Natural killer cell (primary cell): ENCODE data around the gene AGAP2. TPM values are rescaled to one million over a fixed set of nuclear protein-coding genes. Genes with fewer than 3 reads are reported as not detected.
"Not testable (repeated sequence)": the region's sequence is repeated elsewhere in the genome, so short reads cannot be mapped to it uniquely, and the experiment has no call there.

Source experiments
- ATAC-seq, 3 donors: fragments of 150-1000 bp in 2 of 3; fragments of 200-7000 bp in 1 of 3; cut with Tn5 transposase; 1 replicate in 1 of 3; 2 replicates in 2 of 3; pipeline ENCODE4 v1.10.0; 2021; ENCODE audit warnings: mild to moderate bottlenecking in 2 of 3, moderate library complexity in 2 of 3
- DNase-seq, 2 donors: peaks; one replicate each; pipeline versions ENCODE4 v3.0.0 to v3.0.0-alpha.2; 2013 to 2021; ENCODE audit warnings: mixed read lengths in 1 of 2
- H3K27ac ChIP-seq: one replicate; pipeline ENCODE4 v1.5.1; 2013; ENCODE audit warnings: mild to moderate bottlenecking, low read length
- H3K27me3 ChIP-seq: one replicate; pipeline ENCODE4 v1.6.1; 2013; ENCODE audit warnings: low read length; ENCODE audit not compliant: control insufficient read depth, insufficient read depth
- H3K36me3 ChIP-seq: one replicate; pipeline ENCODE4 v1.6.1; 2013; ENCODE audit warnings: low read length; ENCODE audit not compliant: control insufficient read depth, insufficient read depth
- H3K4me1 ChIP-seq: one replicate; pipeline ENCODE4 v1.6.1; 2013; ENCODE audit warnings: low read length; ENCODE audit not compliant: control insufficient read depth, insufficient read depth
- H3K4me3 ChIP-seq: one replicate; pipeline ENCODE4 v1.5.1; 2013; ENCODE audit warnings: low read length
- H3K9me3 ChIP-seq: one replicate; pipeline ENCODE4 v1.6.1; 2013; ENCODE audit warnings: low read length; ENCODE audit not compliant: control insufficient read depth, insufficient read depth
- H3K27ac Mint-ChIP-seq, 2 donors: one replicate each; pipeline ENCODE4 v1.8.0; 2022; ENCODE audit warnings: mild to moderate bottlenecking in 2 of 2, mixed read lengths in 2 of 2, moderate library complexity in 1 of 2
- H3K27me3 Mint-ChIP-seq, 2 donors: one replicate each; pipeline ENCODE4 v1.8.0; 2022; ENCODE audit warnings: low read depth in 2 of 2, mixed read lengths in 2 of 2
- H3K36me3 Mint-ChIP-seq: one replicate; pipeline ENCODE4 v1.8.0; 2022; ENCODE audit warnings: mixed read lengths
- H3K4me1 Mint-ChIP-seq, 2 donors: one replicate each; pipeline ENCODE4 v1.8.0; 2022; ENCODE audit warnings: mixed read lengths in 2 of 2
- H3K4me3 Mint-ChIP-seq: one replicate; pipeline ENCODE4 v1.8.0; 2022; ENCODE audit warnings: mild to moderate bottlenecking, moderate library complexity, mixed read lengths
- H3K9me3 Mint-ChIP-seq, 2 donors: one replicate each; pipeline ENCODE4 v1.8.0; 2022; ENCODE audit warnings: mixed read lengths in 2 of 2
- CTCF ChIP-seq: fragments of 200-600 bp; IDR thresholded peaks from one replicate; pipeline ENCODE4 v1.8.0; 2022; ENCODE audit warnings: antibody characterized with exemption
- WGBS: methylation state at CpG from one replicate; pipeline ENCODE4 v1.1.7; 2013; ENCODE audit warnings: missing lambda C conversion rate; ENCODE audit not compliant: insufficient coverage; 5-methylcytosine and 5-hydroxymethylcytosine counted together
- intact Hi-C: fragments of 100-400 bp; cut with micrococcal nuclease; formaldehyde crosslinking; loops from one replicate; pipeline ENCODE4 v1.14.2; 2022
- total RNA-seq, 4 donors: library from RNA; stranded (reverse); fragments of 120-200 nt in 1 of 4; gene quantifications; one replicate each; pipeline versions ENCODE4 v1.2.3 to v1.2.4, GENCODE V29; 2013 to 2022

The AGAP2 gene
- total RNA-seq, 3 donors from 2014 or later (not counting 1 experiment from before 2014, with no cell fraction given) = 54.1 to 63.5 (median 54.8) TPM

- H3K27me3 Mint-ChIP-seq = peaks cover 35 to 62% of the 10 kb centered on the region in 2 donors
- intact Hi-C loops = no loop called here
Observed at GRCh38 chr12:57687862-57688261, 50.7 kb downstream of the AGAP2 start.

GRCh38 chr12:57679697-57680096, 58.8 kb downstream of the AGAP2 start:
- H3K27ac Mint-ChIP-seq = no peak overlapping the region

More at GRCh38 chr12:57687862-57688261, 50.7 kb downstream of the AGAP2 start:
- no peak for ATAC-seq
- Mint-ChIP-seq H3K4me3 (no peak overlapping the region), H3K27ac (no peak overlapping the region), H3K9me3 (no peaks in the 10 kb centered on the region), H3K36me3 (no peaks in the 10 kb centered on the region), H3K4me1 (no peaks in the 10 kb centered on the region)
- H3K27me3 ChIP-seq = peaks cover 24% of the 10 kb centered on the region
- TF ChIP-seq CTCF = no peak
- DNase-seq = no peak
- H3K4me3 ChIP-seq = no peak overlapping the region
- no peaks in the 10 kb centered on the region for H3K4me1 ChIP-seq
- no peak overlapping the region for H3K27ac ChIP-seq
- H3K36me3 ChIP-seq = no peaks in the 10 kb centered on the region
- no peaks in the 10 kb centered on the region for H3K9me3 ChIP-seq
- WGBS = 95% methylated on average over 4 of the region's 4 CpGs

GRCh38 chr12:57677947-57678346, 60.6 kb downstream of the AGAP2 start:
- H3K4me1 ChIP-seq, H3K4me3 ChIP-seq, DNase-seq, H3K9me3 Mint-ChIP-seq, H3K36me3 ChIP-seq, H3K4me1 Mint-ChIP-seq, H3K27me3 ChIP-seq, H3K27me3 Mint-ChIP-seq, intact Hi-C loops, H3K36me3 Mint-ChIP-seq, ATAC-seq, H3K9me3 ChIP-seq, H3K27ac ChIP-seq, H3K27ac Mint-ChIP-seq, H3K4me3 Mint-ChIP-seq: not testable (repeated sequence)
- 100% methylated on average over 6 of the region's 9 CpGs for WGBS

More at GRCh38 chr12:57679697-57680096, 58.8 kb downstream of the AGAP2 start:
- H3K9me3 ChIP-seq = no peaks in the 10 kb centered on the region
- ATAC-seq = no peak
- DNase-seq = no peak
- no peak overlapping the region for H3K4me3 Mint-ChIP-seq
- H3K36me3 Mint-ChIP-seq = no peaks in the 10 kb centered on the region
- no peak overlapping the region for H3K4me3 ChIP-seq
- no peak overlapping the region for H3K27ac ChIP-seq
- intact Hi-C loops = no loop called here
- peaks cover 14 to 18% of the 10 kb centered on the region in 2 donors for H3K27me3 Mint-ChIP-seq
- H3K4me1 Mint-ChIP-seq = no peaks in the 10 kb centered on the region
- no peaks in the 10 kb centered on the region for H3K36me3 ChIP-seq
- H3K9me3 Mint-ChIP-seq = peaks cover 2 to 3% of the 10 kb centered on the region in 2 donors
- H3K27me3 ChIP-seq = no peaks in the 10 kb centered on the region
- H3K4me1 ChIP-seq = no peaks in the 10 kb centered on the region
- no peak for TF ChIP-seq CTCF

GRCh38 chr12:57674691-57675090, 63.9 kb downstream of the AGAP2 start:
- TF ChIP-seq CTCF = no peak
- H3K4me1 Mint-ChIP-seq = no peaks in the 10 kb centered on the region
- 93% methylated on average over 29 of the region's 29 CpGs for WGBS

More at GRCh38 chr12:57674691-57675090, 63.9 kb downstream of the AGAP2 start:
- Mint-ChIP-seq H3K27me3 (peaks cover 0 to 5% of the 10 kb centered on the region in 2 donors), H3K27ac (no peak overlapping the region), H3K9me3 (no peaks in the 10 kb centered on the region), H3K4me3 (no peak overlapping the region), H3K36me3 (no peaks in the 10 kb centered on the region)
- ATAC-seq = no peak
- no peak overlapping the region for H3K4me3 ChIP-seq
- no peaks in the 10 kb centered on the region for H3K4me1 ChIP-seq
- intact Hi-C loops = no loop called here
- H3K36me3 ChIP-seq = no peaks in the 10 kb centered on the region
- no peaks in the 10 kb centered on the region for H3K27me3 ChIP-seq
- no peak overlapping the region for H3K27ac ChIP-seq
- no peak for DNase-seq
- H3K9me3 ChIP-seq = no peaks in the 10 kb centered on the region

Other genes starting within 250 kb of the AGAP2 start
- gene DDIT3, start 218.2 kb downstream of the AGAP2 start, total RNA-seq = 100 to 1,000 TPM; 117 to 318 (median 182) TPM
- gene MBD6, start 215.9 kb downstream of the AGAP2 start, total RNA-seq = 100 to 1,000 TPM; 130 to 142 (median 139) TPM
- 10 to 100 TPM; 65.5 to 76.5 (median 71.8) TPM for gene DCTN2, start 191.6 kb downstream of the AGAP2 start, total RNA-seq
- gene KIF5A, start 188.7 kb downstream of the AGAP2 start, total RNA-seq = under 1 TPM; 0.09 to 0.40 (median 0.16) TPM
- 10 to 100 TPM; 41.0 to 62.9 (median 52.0) TPM for gene PIP4K2C, start 147.6 kb downstream of the AGAP2 start, total RNA-seq
- gene DTX3, start 133.9 kb downstream of the AGAP2 start, total RNA-seq = 10 to 100 TPM; 65.1 to 81.1 (median 77.0) TPM
- 1 to 10 TPM; 3.1 to 6.5 (median 5.1) TPM for gene ARHGEF25, start 127.3 kb downstream of the AGAP2 start, total RNA-seq
- gene B4GALNT1, start 105.5 kb downstream of the AGAP2 start, total RNA-seq = under 1 TPM; 0.38 to 0.59 (median 0.48) TPM
- 100 to 1,000 TPM; 185 to 221 (median 198) TPM for gene OS9, start 44.6 kb downstream of the AGAP2 start, total RNA-seq
- gene TSPAN31, start 6.3 kb upstream of the AGAP2 start, total RNA-seq = 10 to 100 TPM; 18.3 to 27.0 (median 23.5) TPM
- gene CDK4, start 13.6 kb upstream of the AGAP2 start, total RNA-seq = 10 to 100 TPM; 30.7 to 39.5 (median 37.7) TPM
- gene MARCHF9, start 16.4 kb upstream of the AGAP2 start, total RNA-seq = 10 to 100 TPM; 25.4 to 28.4 (median 26.0) TPM
- 1 to 10 TPM; 1.1 to 1.7 (median 1.6) TPM for gene CYP27B1, start 28.3 kb upstream of the AGAP2 start, total RNA-seq
- 10 to 100 TPM in 1 of 3 donors, 1 to 10 TPM in 2; 8.0 to 12.5 (median 8.8) TPM for gene METTL1, start 33.4 kb upstream of the AGAP2 start, total RNA-seq
- gene EEF1AKMT3, start 33.9 kb upstream of the AGAP2 start, total RNA-seq = 1 to 10 TPM; 1.3 to 2.6 (median 2.2) TPM
- gene TSFM, start 44.0 kb upstream of the AGAP2 start, total RNA-seq = 10 to 100 TPM; 17.6 to 19.7 (median 17.7) TPM
- 1 to 10 TPM in 2 of 3 donors, under 1 TPM in 1; 0.45 to 2.2 (median 1.3) TPM for gene AVIL, start 80.0 kb upstream of the AGAP2 start, total RNA-seq
- 100 to 1,000 TPM in 2 of 3 donors, 10 to 100 TPM in 1; 93.8 to 135 (median 123) TPM for gene CTDSP2, start 108.0 kb upstream of the AGAP2 start, total RNA-seq
- gene ATP23, start 202.8 kb upstream of the AGAP2 start, total RNA-seq = 1 to 10 TPM; 4.9 to 8.8 (median 6.3) TPM